Hepatocyte (in vitro differentiated cells): ENCODE results near the gene LIME1. TPM values are rescaled to one million over a fixed set of nuclear protein-coding genes. Genes with fewer than 3 reads are reported as not detected.

ENCODE experiments used
- DNase-seq: peaks from one replicate; pipeline ENCODE4 v3.0.0-alpha.2; 2016; ENCODE audit warnings: low spot score
- H2AFZ ChIP-seq: fragments of 200-600 bp; sonication (generic); 2 replicates; pipeline ENCODE4 v1.6.0; 2016; ENCODE audit warnings: antibody characterized with exemption, mild to moderate bottlenecking
- H3K27ac ChIP-seq: fragments of 200-600 bp; sonication (generic); 2 replicates; pipeline ENCODE4 v1.5.1; 2016; ENCODE audit warnings: mild to moderate bottlenecking
- H3K27me3 ChIP-seq: fragments of 200-600 bp; sonication (generic); 2 replicates; pipeline ENCODE4 v1.6.1; 2016
- H3K36me3 ChIP-seq: fragments of 200-600 bp; sonication (generic); replicated peaks from 2 replicates; pipeline ENCODE4 v1.5.1; 2016; ENCODE audit warnings: low read depth; ENCODE audit not compliant: insufficient read depth
- H3K4me1 ChIP-seq: fragments of 200-600 bp; sonication (generic); 2 replicates; pipeline ENCODE4 v1.5.1; 2016; ENCODE audit warnings: mild to moderate bottlenecking, moderate library complexity; ENCODE audit not compliant: insufficient read depth
- H3K4me2 ChIP-seq: fragments of 200-600 bp; sonication (generic); 2 replicates; pipeline ENCODE4 v1.6.0; 2016
- H3K4me3 ChIP-seq: fragments of 200-600 bp; sonication (generic); 2 replicates; pipeline ENCODE4 v1.5.1; 2016; ENCODE audit warnings: mild to moderate bottlenecking
- H3K79me2 ChIP-seq: fragments of 200-600 bp; sonication (generic); 2 replicates; pipeline ENCODE4 v1.6.0; 2017; ENCODE audit warnings: mild to moderate bottlenecking
- H3K9me2 ChIP-seq: fragments of 200-600 bp; sonication (generic); replicated peaks from 2 replicates; pipeline ENCODE4 v1.6.0; 2017; ENCODE audit warnings: mild to moderate bottlenecking; ENCODE audit not compliant: insufficient read depth
- H3K9me3 ChIP-seq: fragments of 200-600 bp; sonication (generic); 2 replicates; pipeline ENCODE4 v1.5.1; 2016; ENCODE audit warnings: low read depth, mild to moderate bottlenecking
- H4K20me1 ChIP-seq: fragments of 200-600 bp; sonication (generic); 2 replicates; pipeline ENCODE4 v1.6.0; 2016; ENCODE audit warnings: mild to moderate bottlenecking; ENCODE audit not compliant: insufficient read depth, poor library complexity, severe bottlenecking
- EZH2 ChIP-seq: fragments of 200-600 bp; sonication (generic); IDR thresholded peaks from 2 replicates; pipeline ENCODE4 v1.6.1; 2016; ENCODE audit warnings: antibody characterized with exemption, mild to moderate bottlenecking, borderline replicate concordance
- EZH2phosphoT487 ChIP-seq: fragments of 200-600 bp; sonication (generic); IDR thresholded peaks from one replicate; pipeline ENCODE4 v1.6.1; 2018; ENCODE audit warnings: antibody characterized with exemption, mild to moderate bottlenecking, low read depth, moderate library complexity; ENCODE audit not compliant: unreplicated experiment, severe bottlenecking
- WGBS: methylation state at CpG from one replicate; pipeline ENCODE4 v1.1.6; 2016; ENCODE audit warnings: low lambda C conversion rate; ENCODE audit errors: missing lambda C conversion rate; 5-methylcytosine and 5-hydroxymethylcytosine counted together
- polyA plus RNA-seq: library from polyadenylated mRNA; unstranded; fragments of >200 nt; fragmentation: Nextera tagmentation; extraction: Ambion mirVana; gene quantifications from 2 replicates; pipeline ENCODE4 v1.2.1, GENCODE V29; 2016
- total RNA-seq: library from RNA; depleted of rRNA; stranded (reverse); fragments of >200 nt; gene quantifications from 2 replicates; pipeline ENCODE4 v1.2.3, GENCODE V29; 2014
- TF ChIP-seq, protein P1 (sequence below): fragments of 200-600 bp; sonication (generic); IDR thresholded peaks from 2 replicates; pipeline ENCODE4 v1.5.1; 2016; ENCODE audit warnings: antibody characterized with exemption, mild to moderate bottlenecking; ENCODE audit not compliant: poor library complexity

Gene LIME1
- total and polyA plus RNA-seq, 2 experiments from 2014 or later = 11.7 to 20.7 TPM

GRCh38 chr20:63731410-63731809 is 5.1 kb upstream of the LIME1 start:
- Histone ChIP-seq H3K36me3 (no peaks in the 10 kb centered on the region), H3K79me2 (peaks cover 14% of the 10 kb centered on the region)
- WGBS = 97% methylated on average over 5 of the region's 5 CpGs

GRCh38 chr20:63732118-63733095 is 4.1 kb upstream of the LIME1 start:
- TF ChIP-seq, protein P1, sequence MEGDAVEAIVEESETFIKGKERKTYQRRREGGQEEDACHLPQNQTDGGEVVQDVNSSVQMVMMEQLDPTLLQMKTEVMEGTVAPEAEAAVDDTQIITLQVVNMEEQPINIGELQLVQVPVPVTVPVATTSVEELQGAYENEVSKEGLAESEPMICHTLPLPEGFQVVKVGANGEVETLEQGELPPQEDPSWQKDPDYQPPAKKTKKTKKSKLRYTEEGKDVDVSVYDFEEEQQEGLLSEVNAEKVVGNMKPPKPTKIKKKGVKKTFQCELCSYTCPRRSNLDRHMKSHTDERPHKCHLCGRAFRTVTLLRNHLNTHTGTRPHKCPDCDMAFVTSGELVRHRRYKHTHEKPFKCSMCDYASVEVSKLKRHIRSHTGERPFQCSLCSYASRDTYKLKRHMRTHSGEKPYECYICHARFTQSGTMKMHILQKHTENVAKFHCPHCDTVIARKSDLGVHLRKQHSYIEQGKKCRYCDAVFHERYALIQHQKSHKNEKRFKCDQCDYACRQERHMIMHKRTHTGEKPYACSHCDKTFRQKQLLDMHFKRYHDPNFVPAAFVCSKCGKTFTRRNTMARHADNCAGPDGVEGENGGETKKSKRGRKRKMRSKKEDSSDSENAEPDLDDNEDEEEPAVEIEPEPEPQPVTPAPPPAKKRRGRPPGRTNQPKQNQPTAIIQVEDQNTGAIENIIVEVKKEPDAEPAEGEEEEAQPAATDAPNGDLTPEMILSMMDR = no peak
- TF ChIP-seq EZH2phosphoT487 (no peak), EZH2 (no peak)
- H3K27me3 ChIP-seq = no peaks in the 10 kb centered on the region
- H3K9me3 ChIP-seq = no peaks in the 10 kb centered on the region
- no peak overlapping the region for H3K27ac ChIP-seq
- no peak overlapping the region for H3K4me3 ChIP-seq
- peaks cover 3% of the 10 kb centered on the region for H3K4me1 ChIP-seq
- no peaks in the 10 kb centered on the region for H3K9me2 ChIP-seq
- no peak for DNase-seq
- 90% methylated on average over 38 of the region's 38 CpGs for WGBS
- H3K36me3 ChIP-seq = no peaks in the 10 kb centered on the region
- no peak overlapping the region for H3K4me2 ChIP-seq
- H2AFZ ChIP-seq = no peak overlapping the region
- H4K20me1 ChIP-seq = no peaks in the 10 kb centered on the region
- H3K79me2 ChIP-seq = peaks cover 11% of the 10 kb centered on the region

More at GRCh38 chr20:63731410-63731809, 5.1 kb upstream of the LIME1 start:
- no peak for TF ChIP-seq EZH2phosphoT487
- H3K9me3 ChIP-seq = no peaks in the 10 kb centered on the region
- H3K4me3 ChIP-seq = no peak overlapping the region
- DNase-seq = no peak
- no peak overlapping the region for H3K4me2 ChIP-seq
- no peak overlapping the region for H2AFZ ChIP-seq
- no peak overlapping the region for H3K27ac ChIP-seq
- no peaks in the 10 kb centered on the region for H4K20me1 ChIP-seq
- no peaks in the 10 kb centered on the region for H3K27me3 ChIP-seq
- H3K9me2 ChIP-seq = no peaks in the 10 kb centered on the region
- peaks cover 4% of the 10 kb centered on the region for H3K4me1 ChIP-seq

GRCh38 chr20:63733117-63733516 is 3.3 kb upstream of the LIME1 start:
- Histone ChIP-seq H2AFZ (no peak overlapping the region), H3K4me1 (peaks cover 9% of the 10 kb centered on the region), H4K20me1 (no peaks in the 10 kb centered on the region), H3K4me2 (no peak overlapping the region), H3K27me3 (no peaks in the 10 kb centered on the region), H3K79me2 (peaks cover 7% of the 10 kb centered on the region), H3K9me3 (no peaks in the 10 kb centered on the region), H3K9me2 (no peaks in the 10 kb centered on the region), H3K4me3 (no peak overlapping the region), H3K27ac (no peak overlapping the region), H3K36me3 (no peaks in the 10 kb centered on the region)
- TF ChIP-seq EZH2phosphoT487 = no peak
- TF ChIP-seq, protein P1 = no peak
- TF ChIP-seq EZH2 = no peak
- 100% methylated on average over 13 of the region's 13 CpGs for WGBS
- DNase-seq = no peak

- peaks cover 14% of the 10 kb centered on the region for H3K4me1 ChIP-seq
- H3K36me3 ChIP-seq = no peaks in the 10 kb centered on the region
- 98% methylated on average over 18 of the region's 18 CpGs for WGBS
- no peak overlapping the region for H2AFZ ChIP-seq
- H3K4me3 ChIP-seq = no peak overlapping the region
- no peaks in the 10 kb centered on the region for H3K9me2 ChIP-seq
- no peaks in the 10 kb centered on the region for H3K9me3 ChIP-seq
- no peak overlapping the region for H3K27ac ChIP-seq
- TF ChIP-seq, protein P1 = no peak
- TF ChIP-seq EZH2 (no peak), EZH2phosphoT487 (no peak)
- no peaks in the 10 kb centered on the region for H3K27me3 ChIP-seq
- no peaks in the 10 kb centered on the region for H4K20me1 ChIP-seq
- no peak for DNase-seq
- H3K4me2 ChIP-seq = no peak overlapping the region
- H3K79me2 ChIP-seq = peaks cover 4% of the 10 kb centered on the region
These were observed 2.8 kb upstream of the LIME1 start for GRCh38 chr20:63733579-63734081.
